KMS-11 (cell line): ENCODE data around the gene TTF2.

Experiments
- H2AFZ ChIP-seq: fragments of 200-600 bp; sonication (generic); 2 replicates; pipeline ENCODE4 v1.6.1; 2016; ENCODE audit warnings: antibody characterized with exemption, mixed run types, low read depth
- H3K27ac ChIP-seq: fragments of 200-600 bp; sonication (generic); 2 replicates; pipeline ENCODE4 v1.6.1; 2016; ENCODE audit warnings: mild to moderate bottlenecking, mixed run types
- H3K27me3 ChIP-seq: fragments of 200-600 bp; sonication (generic); 2 replicates; pipeline ENCODE4 v1.6.1; 2017; ENCODE audit warnings: mild to moderate bottlenecking, low read depth, mixed run types, moderate library complexity; ENCODE audit not compliant: insufficient read depth
- H3K36me3 ChIP-seq: fragments of 200-600 bp; sonication (generic); 2 replicates; pipeline ENCODE4 v1.6.1; 2017; ENCODE audit warnings: mild to moderate bottlenecking, mixed run types; ENCODE audit not compliant: insufficient read depth
- H3K4me1 ChIP-seq: fragments of 200-600 bp; sonication (generic); 2 replicates; pipeline ENCODE4 v1.6.1; 2016; ENCODE audit warnings: mild to moderate bottlenecking, low read depth, mixed run types; ENCODE audit not compliant: poor library complexity, severe bottlenecking
- H3K4me2 ChIP-seq: fragments of 200-600 bp; sonication (generic); 2 replicates; pipeline ENCODE4 v1.7.0; 2016; ENCODE audit warnings: mild to moderate bottlenecking, mixed run types
- H3K4me3 ChIP-seq: fragments of 200-600 bp; sonication (generic); IDR thresholded peaks from 2 replicates; pipeline ENCODE4 v1.6.1; 2017; ENCODE audit warnings: low read depth, low read length, mixed read lengths; ENCODE audit not compliant: insufficient read depth
- H3K79me2 ChIP-seq: fragments of 200-600 bp; sonication (generic); 2 replicates; pipeline ENCODE4 v1.6.1; 2016; ENCODE audit warnings: low read depth, mixed run types; ENCODE audit not compliant: insufficient read depth
- H3K9ac ChIP-seq: fragments of 200-600 bp; sonication (generic); 2 replicates; pipeline ENCODE4 v1.6.1; 2016; ENCODE audit warnings: mild to moderate bottlenecking, mixed run types
- H4K20me1 ChIP-seq: fragments of 200-600 bp; sonication (generic); 2 replicates; pipeline ENCODE4 v1.6.1; 2016; ENCODE audit warnings: mild to moderate bottlenecking, mixed run types; ENCODE audit not compliant: insufficient read depth
- CTCF ChIP-seq: fragments of 200-600 bp; sonication (generic); conservative IDR thresholded peaks from 2 replicates; pipeline ENCODE4 v1.6.1; 2017; ENCODE audit warnings: low read depth, mild to moderate bottlenecking, antibody characterized with exemption, low read length, moderate library complexity, mixed read lengths

Gene TTF2

GRCh38 chr1:117094841-117095604, 34.9 kb downstream of the TTF2 start:
- H3K27me3 ChIP-seq = no peaks in the 10 kb centered on the region
- peaks cover 33% of the 10 kb centered on the region for H3K4me1 ChIP-seq
- 0 out of 2 replicates have a peak, but pooled peaks cover 4% of the 10 kb centered on the region for H3K36me3 ChIP-seq
- no peaks in the 10 kb centered on the region for H4K20me1 ChIP-seq
- no peak overlapping the region for H3K4me2 ChIP-seq
- H3K27ac ChIP-seq = no peak overlapping the region
- H3K79me2 ChIP-seq = no peaks in the 10 kb centered on the region
- no peak overlapping the region for H2AFZ ChIP-seq
- no peak overlapping the region for H3K9ac ChIP-seq
- TF ChIP-seq CTCF = no peak
- H3K4me3 ChIP-seq = no peak overlapping the region

- no peaks in the 10 kb centered on the region for H3K27me3 ChIP-seq
- 0 out of 2 replicates have a peak, but pooled peaks cover 4% of the 10 kb centered on the region for H3K36me3 ChIP-seq
- no peak overlapping the region for H2AFZ ChIP-seq
- H3K79me2 ChIP-seq = no peaks in the 10 kb centered on the region
- H3K27ac ChIP-seq = no peak overlapping the region; the same call in 1 of the 2 replicates
- H3K9ac ChIP-seq = no peak overlapping the region
- H3K4me1 ChIP-seq = peaks cover 33% of the 10 kb centered on the region
- no peak overlapping the region for H3K4me3 ChIP-seq
- H3K4me2 ChIP-seq = no peak overlapping the region; the same call in 1 of the 2 replicates
- no peaks in the 10 kb centered on the region for H4K20me1 ChIP-seq
- TF ChIP-seq CTCF = no peak
Measured at GRCh38 chr1:117096951-117097408, 36.9 kb downstream of the TTF2 start.

- peaks cover 33% of the 10 kb centered on the region for H3K4me1 ChIP-seq
- no peak overlapping the region; the same call in 1 of the 2 replicates for H3K4me2 ChIP-seq
- H3K79me2 ChIP-seq = no peaks in the 10 kb centered on the region
- H3K36me3 ChIP-seq = 0 out of 2 replicates have a peak, but pooled peaks cover 4% of the 10 kb centered on the region
- no peak overlapping the region for H3K4me3 ChIP-seq
- no peak for TF ChIP-seq CTCF
- no peaks in the 10 kb centered on the region for H4K20me1 ChIP-seq
- H2AFZ ChIP-seq = no peak overlapping the region
- peak overlapping the region; percentile 9; the same call in 1 of the 2 replicates for H3K27ac ChIP-seq
- no peaks in the 10 kb centered on the region for H3K27me3 ChIP-seq
- H3K9ac ChIP-seq = no peak overlapping the region
Measured at GRCh38 chr1:117097443-117097842, 37.3 kb downstream of the TTF2 start.

GRCh38 chr1:117098287-117098890, 38.3 kb downstream of the TTF2 start:
- H3K36me3 ChIP-seq = 0 out of 2 replicates have a peak, but pooled peaks cover 4% of the 10 kb centered on the region
- no peaks in the 10 kb centered on the region for H3K79me2 ChIP-seq
- TF ChIP-seq CTCF = no peak
- H3K4me3 ChIP-seq = no peak overlapping the region
- H3K4me1 ChIP-seq = peaks cover 28% of the 10 kb centered on the region
- peak overlapping the region; percentile 10 for H3K4me2 ChIP-seq
- H4K20me1 ChIP-seq = no peaks in the 10 kb centered on the region
- H3K27me3 ChIP-seq = no peaks in the 10 kb centered on the region
- H3K27ac ChIP-seq = peak overlapping the region; percentile 9; the same call in 1 of the 2 replicates
- no peak overlapping the region for H3K9ac ChIP-seq
- no peak overlapping the region for H2AFZ ChIP-seq
